Neural cell (in vitro differentiated cells): Measurements from ENCODE around the gene NAA38.

Experiments
- EP300 ChIP-seq: fragments of 450-650 bp; conservative IDR thresholded peaks from 2 replicates; pipeline ENCODE4 v1.6.1; 2014; ENCODE audit warnings: antibody characterized with exemption, mild to moderate bottlenecking, moderate library complexity; ENCODE audit not compliant: poor library complexity, severe bottlenecking
- EZH2 ChIP-seq: fragments of 200-600, 300-800 bp; shearing (Covaris generic), sonication (generic); IDR thresholded peaks from 2 replicates; pipeline ENCODE4 v1.6.1; 2014; ENCODE audit warnings: antibody characterized with exemption, low read length, borderline replicate concordance, mild to moderate bottlenecking; ENCODE audit not compliant: insufficient read depth, poor library complexity, severe bottlenecking
- MXI1 ChIP-seq: fragments of 450-650 bp; conservative IDR thresholded peaks from 2 replicates; pipeline ENCODE4 v1.6.1; 2014; ENCODE audit warnings: antibody characterized with exemption, mild to moderate bottlenecking; ENCODE audit not compliant: poor library complexity, severe bottlenecking
- POLR2AphosphoS5 ChIP-seq: IDR thresholded peaks from 2 replicates; pipeline ENCODE4 v1.6.1; 2012
- RAD21 ChIP-seq: fragments of 450-650 bp; conservative IDR thresholded peaks from 2 replicates; pipeline ENCODE4 v1.6.1; 2014; ENCODE audit warnings: antibody characterized with exemption, mild to moderate bottlenecking, moderate library complexity
- TF ChIP-seq, protein P1 (sequence below): fragments of 450-650 bp; IDR thresholded peaks from 2 replicates; pipeline ENCODE4 v1.5.1; 2014; ENCODE audit warnings: antibody characterized with exemption, mild to moderate bottlenecking, moderate library complexity; ENCODE audit not compliant: poor library complexity, severe bottlenecking
- TF ChIP-seq, protein P2 (sequence below): IDR thresholded peaks from 2 replicates; pipeline ENCODE4 v1.6.1; 2012; ENCODE audit warnings: borderline replicate concordance

DNA sequence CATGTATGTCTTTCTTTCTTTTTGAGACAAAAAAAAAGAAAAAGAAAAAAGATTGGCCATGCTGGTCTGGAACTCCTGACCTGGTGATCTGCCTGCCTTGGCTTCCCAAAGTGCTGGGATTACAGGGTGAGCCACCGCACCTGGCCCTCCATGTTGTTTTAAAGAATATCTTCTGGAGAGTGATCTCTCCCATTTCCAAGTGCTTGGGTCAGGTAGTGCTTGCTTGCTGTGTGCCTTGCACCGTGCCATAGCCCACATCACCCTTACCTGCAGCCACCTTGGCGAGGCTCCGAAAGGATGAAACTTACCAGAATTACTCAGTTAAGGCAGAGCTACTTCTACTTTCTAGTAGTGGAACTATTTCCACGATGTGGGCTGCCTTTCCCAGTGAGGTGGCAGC, 42.4 kb downstream of the NAA38 start:
- TF ChIP-seq, protein P1, sequence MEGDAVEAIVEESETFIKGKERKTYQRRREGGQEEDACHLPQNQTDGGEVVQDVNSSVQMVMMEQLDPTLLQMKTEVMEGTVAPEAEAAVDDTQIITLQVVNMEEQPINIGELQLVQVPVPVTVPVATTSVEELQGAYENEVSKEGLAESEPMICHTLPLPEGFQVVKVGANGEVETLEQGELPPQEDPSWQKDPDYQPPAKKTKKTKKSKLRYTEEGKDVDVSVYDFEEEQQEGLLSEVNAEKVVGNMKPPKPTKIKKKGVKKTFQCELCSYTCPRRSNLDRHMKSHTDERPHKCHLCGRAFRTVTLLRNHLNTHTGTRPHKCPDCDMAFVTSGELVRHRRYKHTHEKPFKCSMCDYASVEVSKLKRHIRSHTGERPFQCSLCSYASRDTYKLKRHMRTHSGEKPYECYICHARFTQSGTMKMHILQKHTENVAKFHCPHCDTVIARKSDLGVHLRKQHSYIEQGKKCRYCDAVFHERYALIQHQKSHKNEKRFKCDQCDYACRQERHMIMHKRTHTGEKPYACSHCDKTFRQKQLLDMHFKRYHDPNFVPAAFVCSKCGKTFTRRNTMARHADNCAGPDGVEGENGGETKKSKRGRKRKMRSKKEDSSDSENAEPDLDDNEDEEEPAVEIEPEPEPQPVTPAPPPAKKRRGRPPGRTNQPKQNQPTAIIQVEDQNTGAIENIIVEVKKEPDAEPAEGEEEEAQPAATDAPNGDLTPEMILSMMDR: no peak
- TF ChIP-seq EZH2 (no peak), POLR2AphosphoS5 (no peak), MXI1 (no peak), RAD21 (no peak), EP300 (no peak)
- TF ChIP-seq, protein P2, sequence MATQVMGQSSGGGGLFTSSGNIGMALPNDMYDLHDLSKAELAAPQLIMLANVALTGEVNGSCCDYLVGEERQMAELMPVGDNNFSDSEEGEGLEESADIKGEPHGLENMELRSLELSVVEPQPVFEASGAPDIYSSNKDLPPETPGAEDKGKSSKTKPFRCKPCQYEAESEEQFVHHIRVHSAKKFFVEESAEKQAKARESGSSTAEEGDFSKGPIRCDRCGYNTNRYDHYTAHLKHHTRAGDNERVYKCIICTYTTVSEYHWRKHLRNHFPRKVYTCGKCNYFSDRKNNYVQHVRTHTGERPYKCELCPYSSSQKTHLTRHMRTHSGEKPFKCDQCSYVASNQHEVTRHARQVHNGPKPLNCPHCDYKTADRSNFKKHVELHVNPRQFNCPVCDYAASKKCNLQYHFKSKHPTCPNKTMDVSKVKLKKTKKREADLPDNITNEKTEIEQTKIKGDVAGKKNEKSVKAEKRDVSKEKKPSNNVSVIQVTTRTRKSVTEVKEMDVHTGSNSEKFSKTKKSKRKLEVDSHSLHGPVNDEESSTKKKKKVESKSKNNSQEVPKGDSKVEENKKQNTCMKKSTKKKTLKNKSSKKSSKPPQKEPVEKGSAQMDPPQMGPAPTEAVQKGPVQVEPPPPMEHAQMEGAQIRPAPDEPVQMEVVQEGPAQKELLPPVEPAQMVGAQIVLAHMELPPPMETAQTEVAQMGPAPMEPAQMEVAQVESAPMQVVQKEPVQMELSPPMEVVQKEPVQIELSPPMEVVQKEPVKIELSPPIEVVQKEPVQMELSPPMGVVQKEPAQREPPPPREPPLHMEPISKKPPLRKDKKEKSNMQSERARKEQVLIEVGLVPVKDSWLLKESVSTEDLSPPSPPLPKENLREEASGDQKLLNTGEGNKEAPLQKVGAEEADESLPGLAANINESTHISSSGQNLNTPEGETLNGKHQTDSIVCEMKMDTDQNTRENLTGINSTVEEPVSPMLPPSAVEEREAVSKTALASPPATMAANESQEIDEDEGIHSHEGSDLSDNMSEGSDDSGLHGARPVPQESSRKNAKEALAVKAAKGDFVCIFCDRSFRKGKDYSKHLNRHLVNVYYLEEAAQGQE: no peak
